Measurements from ENCODE around the gene PHF13.
A peak's percentile ranks its signal among the peaks of the same experiment; 100 is the strongest.
"Not testable (repeated sequence)": the region's sequence is repeated elsewhere in the genome, so short reads cannot be mapped to it uniquely, and the experiment has no call there.

PHF13 gene

GRCh38 chr1:6587261-6588005 lies 26.1 kb upstream of the PHF13 start:
- no peak for DNase-seq

DNA sequence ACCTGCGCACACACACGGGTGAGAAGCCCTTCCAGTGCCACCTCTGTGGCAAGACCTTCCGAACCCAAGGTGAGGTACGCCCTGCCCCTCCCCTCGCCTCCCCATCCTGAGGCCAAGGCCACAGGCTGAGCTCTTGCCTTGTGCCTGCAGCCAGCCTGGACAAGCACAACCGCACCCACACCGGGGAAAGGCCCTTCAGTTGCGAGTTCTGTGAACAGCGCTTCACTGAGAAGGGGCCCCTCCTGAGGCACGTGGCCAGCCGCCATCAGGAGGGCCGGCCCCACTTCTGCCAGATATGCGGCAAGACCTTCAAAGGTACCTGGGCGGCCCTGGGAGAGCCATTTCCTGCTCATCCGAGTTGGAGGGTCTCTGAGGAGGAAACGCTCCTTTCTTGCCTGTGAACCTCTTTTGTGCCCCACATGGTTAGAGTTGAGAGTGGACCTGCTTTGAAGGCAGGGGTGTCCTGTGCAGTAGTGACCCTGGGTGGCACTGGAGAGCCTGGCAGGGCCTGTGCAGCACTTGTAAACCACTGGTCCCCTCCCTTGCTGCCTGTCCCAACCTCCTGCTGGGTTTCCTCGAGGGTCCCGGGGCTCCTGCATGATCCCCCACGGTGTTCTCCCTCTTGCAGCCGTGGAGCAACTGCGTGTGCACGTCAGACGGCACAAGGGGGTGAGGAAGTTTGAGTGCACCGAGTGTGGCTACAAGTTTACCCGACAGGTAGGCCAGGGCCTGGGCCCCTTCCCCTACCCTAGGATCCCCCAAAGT lies 25.2 kb upstream of the PHF13 start:
- no peak for DNase-seq

DNA sequence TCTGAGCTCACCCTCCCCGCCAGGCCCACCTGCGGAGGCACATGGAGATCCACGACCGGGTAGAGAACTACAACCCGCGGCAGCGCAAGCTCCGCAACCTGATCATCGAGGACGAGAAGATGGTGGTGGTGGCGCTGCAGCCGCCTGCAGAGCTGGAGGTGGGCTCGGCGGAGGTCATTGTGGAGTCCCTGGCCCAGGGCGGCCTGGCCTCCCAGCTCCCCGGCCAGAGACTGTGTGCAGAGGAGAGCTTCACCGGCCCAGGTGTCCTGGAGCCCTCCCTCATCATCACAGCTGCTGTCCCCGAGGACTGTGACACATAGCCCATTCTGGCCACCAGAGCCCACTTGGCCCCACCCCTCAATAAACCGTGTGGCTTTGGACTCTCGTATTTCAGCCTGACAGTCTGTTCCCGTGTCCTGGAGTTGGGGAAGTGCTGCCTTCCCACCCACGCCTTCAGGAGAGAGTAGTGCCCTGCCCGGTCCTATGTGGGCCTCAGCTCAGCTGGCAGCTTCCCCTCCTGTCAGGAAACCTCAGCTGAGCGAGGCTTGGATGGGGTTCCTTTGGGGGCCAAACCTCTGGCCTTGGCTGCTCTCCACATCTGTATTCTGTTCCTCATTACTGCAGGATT lies 24.5 kb upstream of the PHF13 start:
- no peak for DNase-seq

- DNase-seq: no peak
These were observed 23.5 kb upstream of the PHF13 start for GRCh38 chr1:6590046-6590445.

GRCh38 chr1:6591222-6591621 lies 22.3 kb upstream of the PHF13 start:
- no peak for DNase-seq

DNA sequence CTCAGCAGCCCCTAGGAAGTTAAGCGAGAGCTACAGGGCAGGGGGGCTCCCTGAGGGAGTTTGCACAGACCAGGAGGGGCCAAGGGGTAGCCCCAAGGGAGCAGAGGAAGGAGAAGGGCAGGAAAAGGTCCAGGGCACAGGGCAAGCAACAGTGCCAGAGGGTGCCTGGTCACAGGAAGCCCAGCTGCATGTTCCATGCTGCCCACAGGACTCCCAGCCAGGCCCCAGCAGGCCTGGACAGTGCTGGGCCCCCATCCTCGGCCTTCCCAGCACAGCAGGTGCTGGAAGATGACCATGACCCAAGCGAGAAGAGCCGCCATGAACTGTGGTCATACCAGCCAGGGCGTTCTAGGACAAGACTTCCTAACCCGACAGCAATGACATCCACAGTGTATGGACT lies 21.9 kb upstream of the PHF13 start:
- no peak for DNase-seq

DNA sequence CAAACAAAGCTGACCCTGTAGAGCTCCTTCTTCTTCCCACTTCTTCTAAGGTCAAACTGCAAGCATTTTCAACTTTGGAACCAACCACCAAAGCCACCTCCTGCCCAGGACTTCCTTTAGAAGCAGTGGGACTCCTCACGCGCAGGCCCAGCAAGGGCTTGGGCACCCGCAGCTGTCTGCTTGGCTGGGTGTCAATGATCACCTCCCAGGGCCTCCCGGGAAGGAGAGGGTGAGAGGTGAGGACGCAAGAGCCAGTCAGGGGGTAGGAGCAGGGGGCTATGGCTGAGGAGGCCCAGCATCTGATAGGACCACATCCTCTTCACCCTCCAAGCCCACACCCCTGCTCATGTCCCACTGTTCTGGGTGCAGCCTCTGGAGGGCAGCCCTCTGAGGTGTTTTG lies 21.1 kb upstream of the PHF13 start:
- no peak for DNase-seq

DNA sequence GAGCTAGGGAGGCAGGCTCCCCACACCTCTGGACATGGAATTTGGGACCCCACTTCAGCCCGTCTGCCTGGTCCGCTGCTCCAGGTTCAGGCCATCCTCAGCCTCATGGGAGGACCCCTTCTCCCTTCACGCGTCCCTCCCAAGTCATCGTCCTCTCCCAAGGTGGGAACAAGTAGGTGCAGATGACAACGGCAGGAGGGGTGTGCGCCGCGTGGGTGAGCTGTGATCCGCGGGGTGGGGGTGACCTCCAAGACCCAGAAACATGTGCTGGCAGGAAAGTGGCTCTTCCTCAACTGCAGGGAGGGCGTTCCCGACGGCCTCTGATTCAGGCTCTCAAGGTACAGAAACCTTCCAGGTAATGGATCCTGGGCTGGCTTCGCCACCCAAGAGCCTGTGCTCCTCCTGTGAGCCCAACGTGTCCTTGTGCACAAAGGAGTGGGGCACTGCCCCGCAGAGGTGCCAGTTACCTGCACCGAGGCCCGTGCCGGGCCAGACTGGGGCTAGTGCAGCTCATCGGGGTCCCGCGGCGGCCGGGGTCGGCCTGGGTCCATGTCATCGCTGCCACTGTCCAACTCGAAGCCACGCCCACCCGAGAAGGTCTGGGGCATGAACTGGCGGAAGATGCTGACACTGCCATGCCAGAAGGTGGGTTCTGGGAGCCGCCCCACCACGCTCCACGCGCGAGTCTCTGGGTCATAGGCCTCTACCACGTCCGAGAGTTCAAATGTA lies 20.5 kb upstream of the PHF13 start:
- DNase-seq: no peak

GRCh38 chr1:6593810-6594209 lies 19.7 kb upstream of the PHF13 start:
- DNase-seq: no peak

DNA sequence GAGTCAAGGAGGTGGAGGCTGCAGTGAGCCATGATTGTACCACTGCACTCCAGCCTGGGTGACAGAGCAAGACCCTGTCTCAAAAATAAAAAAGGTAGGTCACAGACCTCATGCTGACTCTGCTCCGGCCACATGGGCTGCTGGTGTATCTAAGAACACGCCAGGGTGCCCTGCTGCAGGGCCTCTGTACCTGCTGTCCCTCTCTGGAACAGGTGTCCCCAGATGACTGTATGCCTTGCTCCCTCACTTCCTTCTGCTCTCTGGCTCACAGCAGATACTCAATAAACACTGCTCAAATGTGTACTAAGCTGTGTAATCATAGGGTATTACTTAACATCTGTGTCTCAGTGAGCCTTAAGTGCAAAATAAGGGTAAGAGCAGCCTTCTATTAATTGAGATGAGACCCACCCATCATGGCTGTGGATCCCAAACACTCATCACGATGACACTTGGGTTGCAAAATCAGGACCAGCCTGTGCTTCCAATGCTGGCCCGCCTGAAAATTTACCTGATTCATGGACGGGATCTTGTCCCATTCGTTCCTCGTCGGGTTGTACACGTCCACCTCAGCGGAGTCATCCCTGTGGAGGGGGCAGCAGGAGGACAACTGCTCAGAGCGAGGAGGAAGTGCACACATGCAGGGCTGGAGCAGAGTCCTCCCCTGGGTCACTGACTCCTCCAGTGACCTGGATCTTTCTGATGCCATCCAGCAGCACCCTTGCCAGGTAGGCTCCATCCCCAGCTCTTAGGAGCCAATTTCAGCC lies 18.4 kb upstream of the PHF13 start:
- DNase-seq: no peak

DNA sequence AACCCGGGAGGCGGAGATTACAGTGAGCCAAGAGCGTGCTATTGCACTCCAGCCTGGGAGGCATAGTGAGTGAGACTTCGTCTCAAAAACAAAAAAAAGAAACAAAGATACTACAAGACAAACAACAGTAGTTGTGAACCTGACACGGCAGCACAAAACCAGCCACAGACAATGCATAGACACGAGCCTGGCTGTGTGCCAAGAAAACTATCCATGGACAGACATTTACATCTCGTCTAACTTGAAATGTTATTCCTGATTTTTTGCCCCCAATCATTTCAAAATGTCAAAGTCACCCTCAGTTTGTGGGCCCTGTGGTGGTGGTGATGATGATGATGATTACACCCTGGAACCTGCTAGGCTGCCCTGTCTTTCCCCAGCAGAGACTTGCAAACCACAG lies 17.2 kb upstream of the PHF13 start:
- DNase-seq: no peak

- no peak for DNase-seq
These were observed 16.4 kb upstream of the PHF13 start for GRCh38 chr1:6596886-6597776.

- DNase-seq: no peak
These were observed 15.8 kb upstream of the PHF13 start for GRCh38 chr1:6597777-6598131.

GRCh38 chr1:6599141-6599975 lies 14.2 kb upstream of the PHF13 start:
- DNase-seq: peak; percentile 61 to 63

- not testable (repeated sequence) for DNase-seq
These were observed 13.5 kb upstream of the PHF13 start for GRCh38 chr1:6599991-6600390.

- no peak for DNase-seq
These were observed 13.0 kb upstream of the PHF13 start for GRCh38 chr1:6600410-6601048.

GRCh38 chr1:6601049-6601922 lies 12.2 kb upstream of the PHF13 start:
- peak; percentile 82 to 87 for DNase-seq

GRCh38 chr1:6601923-6602668 lies 11.4 kb upstream of the PHF13 start:
- peak; percentile 28 to 45 for DNase-seq

Data from stimulated activated CD4-positive, alpha-beta T cell treated with anti-CD3 and anti-CD28 coated beads, Interleukin-2, amount 100 ng/mL, for 24 hours (primary cell).